Fibroblast of skin of back (primary cell): ENCODE data around the gene CPT1B. TPM values are rescaled to one million over a fixed set of nuclear protein-coding genes. Genes with fewer than 3 reads are reported as not detected.
A peak's percentile ranks its signal among the peaks of the same experiment; 100 is the strongest.
"Not testable (repeated sequence)": the region's sequence is repeated elsewhere in the genome, so short reads cannot be mapped to it uniquely, and the experiment has no call there.

Source experiments
- DNase-seq: peaks from one replicate; pipeline ENCODE4 v3.0.0-alpha.2; 2013
- polyA plus RNA-seq, 2 experiments: library from polyadenylated mRNA; unstranded; fragments of 120-200 nt; gene quantifications; one replicate each; pipeline ENCODE4 v1.2.1, GENCODE V29; 2013; ENCODE audit not compliant: insufficient read length in 2 of 2

CPT1B gene
- polyA plus RNA-seq (2013, experiment 1 of 2; ENCODE audit: insufficient read length): 2.6 TPM
- polyA plus RNA-seq (2013, experiment 2 of 2; ENCODE audit: insufficient read length): 1.5 TPM

GRCh38 chr22:50577987-50578775 is at the start of gene CPT1B:
TSS of gene CPT1B (minus strand) at chr22:50578427. CDS start at chr22:50577915, 512 bp downstream.
- peak; percentile 42 for DNase-seq

- DNase-seq: no peak
Observed at GRCh38 chr22:50626850-50627641, 48.8 kb upstream of the CPT1B start.

GRCh38 chr22:50626314-50626849 is 48.2 kb upstream of the CPT1B start:
- no peak for DNase-seq

DNA sequence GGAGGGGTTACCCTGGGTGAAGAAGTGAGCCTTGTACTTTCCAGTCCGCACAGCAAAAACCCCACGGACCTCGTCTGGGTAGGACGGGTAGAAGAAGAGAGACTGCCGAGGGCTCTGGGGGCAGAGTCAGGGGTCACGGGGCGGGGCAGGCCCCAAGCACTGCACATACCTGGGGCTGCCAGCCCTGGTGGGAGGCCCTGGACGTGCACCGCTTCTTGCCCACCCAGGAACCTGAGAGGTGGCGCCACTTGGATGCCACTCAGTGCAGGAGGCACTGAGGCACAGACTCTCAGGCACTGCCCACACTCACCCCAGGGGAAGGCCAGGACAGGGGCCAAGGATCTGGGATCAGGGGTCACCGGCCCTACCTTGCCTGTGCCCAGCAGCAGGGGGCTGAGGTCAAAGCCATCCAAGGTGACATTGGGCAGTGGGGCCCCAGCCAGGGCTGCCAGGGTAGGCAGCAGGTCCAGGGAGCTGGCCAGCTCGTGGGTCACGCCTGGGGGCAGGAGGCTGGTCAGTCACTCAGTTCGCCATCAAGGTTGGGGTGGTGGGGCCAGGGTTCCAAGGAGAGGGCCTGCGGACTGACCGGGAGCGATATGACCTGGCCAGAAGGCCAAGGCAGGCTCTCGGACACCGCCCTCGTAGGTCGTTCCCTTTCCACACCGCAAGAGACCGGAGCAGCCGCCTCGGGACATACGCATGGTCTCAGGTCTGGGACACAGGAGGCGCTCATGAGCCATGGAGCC is 47.5 kb upstream of the CPT1B start:
- DNase-seq: no peak

- DNase-seq: no peak
Observed at GRCh38 chr22:50625131-50625567, 46.9 kb upstream of the CPT1B start.

GRCh38 chr22:50624347-50625130 is 46.3 kb upstream of the CPT1B start:
- DNase-seq: no peak

- no peak for DNase-seq
Observed at GRCh38 chr22:50622723-50623327, 44.6 kb upstream of the CPT1B start.

- DNase-seq: no peak
Observed at GRCh38 chr22:50621948-50622722, 43.9 kb upstream of the CPT1B start.

DNA sequence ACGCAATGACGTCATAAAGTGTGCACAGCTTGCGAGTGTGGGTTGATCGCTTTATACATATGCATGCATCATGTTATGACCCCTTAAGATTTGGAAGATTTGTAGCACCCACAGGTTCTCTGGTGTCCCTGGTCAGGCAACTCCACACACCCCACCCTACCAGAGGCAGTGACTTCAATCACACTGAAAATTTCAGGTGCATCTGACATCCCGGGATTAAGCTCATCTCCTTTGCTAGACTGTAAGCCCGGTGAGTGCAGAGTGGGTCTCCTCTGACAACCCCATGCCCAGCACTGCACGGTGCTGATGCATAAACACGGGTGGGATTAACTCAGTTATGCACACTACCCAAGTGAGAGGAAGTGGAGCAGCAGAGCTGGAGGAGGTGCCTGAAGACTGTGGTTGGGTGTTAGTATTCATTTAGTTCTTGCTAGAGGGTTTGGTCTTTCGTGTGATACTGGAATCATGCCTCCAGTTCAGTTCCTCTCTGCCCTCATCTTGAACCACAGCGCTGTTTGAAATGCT is 43.2 kb upstream of the CPT1B start:
- DNase-seq: no peak

- no peak for DNase-seq
Observed at GRCh38 chr22:50620593-50621355, 42.5 kb upstream of the CPT1B start.

- not testable (repeated sequence) for DNase-seq
Observed at GRCh38 chr22:50614296-50614695, 36.1 kb upstream of the CPT1B start.

DNA sequence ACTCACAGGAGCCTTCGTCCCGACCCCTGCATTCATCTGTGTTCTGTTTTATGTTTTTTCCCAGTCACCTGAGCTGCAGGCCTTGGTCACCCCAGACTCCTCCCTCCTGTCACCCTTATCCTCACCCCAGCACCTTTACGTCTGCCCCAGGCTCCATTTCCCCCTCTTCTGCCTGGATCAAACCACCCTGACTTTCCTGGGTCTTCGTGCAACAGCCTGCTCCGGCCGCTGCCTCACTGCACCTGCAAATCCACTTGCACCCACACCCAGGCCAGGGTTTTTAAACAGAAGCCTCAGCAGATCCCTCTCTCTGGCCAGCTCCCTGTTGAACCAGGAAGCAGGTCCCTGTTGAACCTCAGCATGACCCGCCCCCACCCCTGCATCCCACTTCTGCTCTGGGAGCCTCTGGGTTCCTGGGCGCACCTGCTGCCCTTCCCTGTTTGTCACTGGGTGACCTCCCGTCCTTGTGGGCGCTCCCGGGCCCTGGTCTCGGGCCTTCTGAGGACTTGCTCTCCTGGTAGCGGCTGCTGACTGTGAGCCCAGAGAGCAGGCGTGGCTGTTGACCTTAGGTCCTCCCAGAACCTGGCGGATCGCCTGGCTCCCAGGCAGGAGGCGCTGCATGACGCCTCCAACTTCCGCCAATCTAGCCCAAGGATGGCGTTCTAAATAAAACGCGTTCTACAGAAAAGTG is 35.2 kb upstream of the CPT1B start:
- DNase-seq: no peak

DNA sequence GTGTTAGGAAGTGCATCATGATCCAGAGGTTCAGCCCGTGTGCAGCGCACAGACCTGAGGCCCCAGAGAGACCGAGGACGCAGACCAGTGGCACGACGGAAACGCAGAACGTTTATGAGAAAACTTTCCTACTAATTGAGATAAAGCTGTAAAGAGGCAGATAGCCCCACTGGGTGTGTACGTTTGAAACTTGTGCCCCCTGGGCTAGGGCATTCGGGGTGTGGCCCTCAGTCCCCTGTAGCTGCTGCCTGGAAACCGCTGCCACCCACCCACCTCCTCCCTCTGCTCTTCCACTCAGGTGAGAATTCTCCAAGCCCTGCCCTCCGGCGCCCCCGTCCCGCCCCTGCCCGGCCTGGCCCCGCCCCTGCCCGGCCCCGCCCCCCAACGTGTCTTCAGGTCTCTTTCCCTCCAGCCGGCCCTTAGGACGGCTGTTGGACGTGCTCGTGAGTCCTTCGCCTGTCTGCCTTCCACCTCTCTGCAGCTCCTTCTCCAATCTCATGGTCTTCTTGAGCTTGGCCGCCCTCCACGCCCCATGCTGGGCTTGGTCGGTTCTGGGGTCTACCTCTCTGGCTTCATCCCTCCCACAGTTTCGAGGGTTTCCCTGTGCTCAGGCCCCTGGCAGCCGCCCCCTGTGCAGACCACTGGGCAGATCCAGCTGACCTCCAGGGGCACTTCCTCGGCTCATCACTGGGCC is 34.4 kb upstream of the CPT1B start:
- no peak for DNase-seq

- DNase-seq: no peak
Observed at GRCh38 chr22:50612168-50612527, 33.9 kb upstream of the CPT1B start.

- no peak for DNase-seq
Observed at GRCh38 chr22:50611341-50612060, 33.3 kb upstream of the CPT1B start.

GRCh38 chr22:50610581-50610980 is 32.4 kb upstream of the CPT1B start:
- DNase-seq: no peak

DNA sequence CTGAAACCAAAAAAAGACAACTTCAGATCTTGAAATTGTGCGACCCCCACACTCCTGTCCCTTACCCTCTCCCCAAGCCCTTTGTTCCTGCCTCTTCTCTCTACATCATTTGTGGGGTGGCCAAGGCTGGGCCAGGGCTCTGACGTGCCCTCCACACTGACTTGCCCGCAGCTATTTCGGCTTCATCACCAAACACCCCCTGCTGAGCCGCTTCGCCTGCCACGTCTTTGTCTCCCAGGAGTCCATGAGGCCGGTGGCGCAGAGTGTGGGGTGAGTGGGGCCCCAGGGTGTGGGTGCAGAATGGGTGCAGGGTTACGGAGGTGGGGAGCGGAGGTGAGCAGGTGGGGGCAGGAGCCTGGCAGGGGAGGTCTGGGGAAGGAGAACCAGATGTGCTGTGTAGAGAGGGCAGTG is 31.8 kb upstream of the CPT1B start:
- DNase-seq: no peak

DNA sequence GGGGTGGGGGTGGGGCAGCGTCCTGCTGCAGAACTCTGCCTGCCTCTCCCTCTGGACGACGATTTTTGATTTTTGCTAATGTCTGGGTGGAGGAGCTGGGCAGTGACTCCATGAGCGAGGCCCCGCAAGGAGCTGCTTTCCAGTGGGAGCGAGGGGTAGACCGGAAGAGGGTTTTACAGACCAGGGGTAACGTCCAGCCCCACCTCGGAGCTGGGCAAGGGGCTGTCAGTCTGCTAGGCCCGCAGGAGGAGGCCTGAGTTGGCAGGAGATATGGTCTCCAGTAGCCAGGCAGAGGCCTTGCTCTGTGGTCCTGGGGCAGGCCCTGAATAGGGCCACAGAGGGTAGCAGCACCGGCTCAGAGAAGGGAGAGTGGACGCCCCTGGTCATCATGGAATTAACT is 31.4 kb upstream of the CPT1B start:
- no peak for DNase-seq
